ENCODE measurements around the gene EZH1. TPM values are rescaled to one million over a fixed set of nuclear protein-coding genes. Genes with fewer than 3 reads are reported as not detected.

EZH1 gene
- total and polyA plus RNA-seq, 2 experiments from 2014 or later = 9.5 to 22.5 TPM

DNA sequence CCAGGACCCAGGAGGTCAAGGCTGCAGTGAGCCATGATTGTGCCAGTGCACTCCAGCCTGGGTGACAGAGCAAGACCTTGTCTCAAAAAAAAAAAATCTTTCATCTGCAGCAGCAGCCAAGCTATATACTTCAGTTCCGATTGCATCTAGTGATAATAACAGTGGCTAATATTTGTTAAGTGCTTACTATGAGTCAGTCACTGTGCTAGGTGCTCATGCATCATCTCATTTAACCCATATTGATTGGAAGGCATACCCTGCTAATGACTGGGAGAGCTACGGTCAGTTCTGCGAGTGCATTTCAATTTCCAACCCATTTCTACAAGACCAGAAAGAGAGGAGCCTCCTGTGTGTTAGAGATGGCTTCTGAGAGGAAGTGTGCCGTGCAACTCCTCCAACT lies 93.4 kb downstream of the EZH1 start:
- no peaks in the 10 kb centered on the region for H4K20me1 ChIP-seq (ENCODE audit: insufficient read depth, poor library complexity, severe bottlenecking)
- no peaks in the 10 kb centered on the region for H3K79me2 ChIP-seq
- H2AFZ ChIP-seq = no peak overlapping the region
- no peaks in the 10 kb centered on the region for H3K9me2 ChIP-seq (replicated peaks; ENCODE audit: insufficient read depth)
- H3K4me2 ChIP-seq = no peak overlapping the region
- no peak overlapping the region for H3K27ac ChIP-seq
- no peaks in the 10 kb centered on the region for H3K27me3 ChIP-seq
- no peaks in the 10 kb centered on the region for H3K9me3 ChIP-seq (ENCODE audit: low read depth)
- TF ChIP-seq EZH2 (IDR thresholded peaks at IDR 0.05; ENCODE audit: borderline replicate concordance) = no peak
- TF ChIP-seq, protein P1, sequence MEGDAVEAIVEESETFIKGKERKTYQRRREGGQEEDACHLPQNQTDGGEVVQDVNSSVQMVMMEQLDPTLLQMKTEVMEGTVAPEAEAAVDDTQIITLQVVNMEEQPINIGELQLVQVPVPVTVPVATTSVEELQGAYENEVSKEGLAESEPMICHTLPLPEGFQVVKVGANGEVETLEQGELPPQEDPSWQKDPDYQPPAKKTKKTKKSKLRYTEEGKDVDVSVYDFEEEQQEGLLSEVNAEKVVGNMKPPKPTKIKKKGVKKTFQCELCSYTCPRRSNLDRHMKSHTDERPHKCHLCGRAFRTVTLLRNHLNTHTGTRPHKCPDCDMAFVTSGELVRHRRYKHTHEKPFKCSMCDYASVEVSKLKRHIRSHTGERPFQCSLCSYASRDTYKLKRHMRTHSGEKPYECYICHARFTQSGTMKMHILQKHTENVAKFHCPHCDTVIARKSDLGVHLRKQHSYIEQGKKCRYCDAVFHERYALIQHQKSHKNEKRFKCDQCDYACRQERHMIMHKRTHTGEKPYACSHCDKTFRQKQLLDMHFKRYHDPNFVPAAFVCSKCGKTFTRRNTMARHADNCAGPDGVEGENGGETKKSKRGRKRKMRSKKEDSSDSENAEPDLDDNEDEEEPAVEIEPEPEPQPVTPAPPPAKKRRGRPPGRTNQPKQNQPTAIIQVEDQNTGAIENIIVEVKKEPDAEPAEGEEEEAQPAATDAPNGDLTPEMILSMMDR (IDR thresholded peaks at IDR 0.05; ENCODE audit: poor library complexity) = no peak
- TF ChIP-seq EZH2phosphoT487 (IDR thresholded peaks at IDR 0.05; ENCODE audit: low read depth, severe bottlenecking, unreplicated experiment) = no peak
- WGBS (ENCODE audit: low lambda C conversion rate, missing lambda C conversion rate) = 91% methylated on average over 4 of the region's 4 CpGs
- no peak overlapping the region for H3K4me3 ChIP-seq
- H3K4me1 ChIP-seq (ENCODE audit: insufficient read depth) = peaks cover 4% of the 10 kb centered on the region
- H3K36me3 ChIP-seq (replicated peaks; ENCODE audit: insufficient read depth, low read depth) = no peaks in the 10 kb centered on the region
- no peak for DNase-seq (ENCODE audit: low spot score)

Small RNAs within 50 kb of the gene (microRNA-seq; reads per million reads assigned to microRNA genes)
- not detected for gene MIR6780A

Small RNAs within 50 kb of the gene (small RNA-seq; reads per million reads assigned to genes)
- gene HMGN2P15 = not detected
- gene MIR6780A = not detected

Other genes starting within 250 kb of the EZH1 start
- gene NAGLU, start 208.8 kb downstream of the EZH1 start, total RNA-seq = 76.4 and 78.1 TPM in 2 replicates
- 121 and 152 TPM in 2 replicates for gene NAGLU, start 208.8 kb downstream of the EZH1 start, polyA plus RNA-seq
- gene HSD17B1, start 192.1 kb downstream of the EZH1 start, total RNA-seq = 0.12 and 2.7 TPM in 2 replicates
- gene HSD17B1, start 192.1 kb downstream of the EZH1 start, polyA plus RNA-seq = 4.8 and 6.6 TPM in 2 replicates
- 27.7 and 33.9 TPM in 2 replicates for gene COASY, start 182.9 kb downstream of the EZH1 start, total RNA-seq
- gene COASY, start 182.9 kb downstream of the EZH1 start, polyA plus RNA-seq = 91.6 and 93.9 TPM in 2 replicates
- 29.7 and 34.0 TPM in 2 replicates for gene MLX, start 177.9 kb downstream of the EZH1 start, total RNA-seq
- gene MLX, start 177.9 kb downstream of the EZH1 start, polyA plus RNA-seq = 33.1 and 39.5 TPM in 2 replicates
- 1.5 and 1.9 TPM in 2 replicates for gene PSMC3IP, start 167.3 kb downstream of the EZH1 start, total RNA-seq
- 3.7 and 4.2 TPM in 2 replicates for gene PSMC3IP, start 167.3 kb downstream of the EZH1 start, polyA plus RNA-seq
- gene RETREG3, start 135.7 kb downstream of the EZH1 start, total RNA-seq = 55.3 and 58.7 TPM in 2 replicates
- 36.3 TPM in 2 replicates for gene RETREG3, start 135.7 kb downstream of the EZH1 start, polyA plus RNA-seq
- 28.7 and 33.7 TPM in 2 replicates for gene TUBG1, start 135.4 kb downstream of the EZH1 start, total RNA-seq
- gene TUBG1, start 135.4 kb downstream of the EZH1 start, polyA plus RNA-seq = 62.0 and 81.2 TPM in 2 replicates
- gene TUBG2, start 85.8 kb downstream of the EZH1 start, total RNA-seq = 13.1 and 16.0 TPM in 2 replicates
- gene TUBG2, start 85.8 kb downstream of the EZH1 start, polyA plus RNA-seq = 46.3 and 58.7 TPM in 2 replicates
- gene PLEKHH3, start 68.0 kb downstream of the EZH1 start, total RNA-seq = 16.9 and 20.5 TPM in 2 replicates
- gene PLEKHH3, start 68.0 kb downstream of the EZH1 start, polyA plus RNA-seq = 30.9 and 33.7 TPM in 2 replicates
- gene CCR10, start 63.2 kb downstream of the EZH1 start, total RNA-seq = 0.12 and 0.37 TPM in 2 replicates
- 4.6 and 5.0 TPM in 2 replicates for gene CCR10, start 63.2 kb downstream of the EZH1 start, polyA plus RNA-seq
- gene CNTNAP1, start 62.5 kb downstream of the EZH1 start, total RNA-seq = 3.6 and 4.4 TPM in 2 replicates
- 2.0 and 2.6 TPM in 2 replicates for gene CNTNAP1, start 62.5 kb downstream of the EZH1 start, polyA plus RNA-seq
- gene RAMP2, start 16.2 kb upstream of the EZH1 start, total RNA-seq = 8.7 and 13.1 TPM in 2 replicates
- gene RAMP2, start 16.2 kb upstream of the EZH1 start, polyA plus RNA-seq = 48.7 and 62.3 TPM in 2 replicates
- gene VPS25, start 28.4 kb upstream of the EZH1 start, total RNA-seq = 89.9 and 107 TPM in 2 replicates
- 121 and 125 TPM in 2 replicates for gene VPS25, start 28.4 kb upstream of the EZH1 start, polyA plus RNA-seq
- 1.0 and 1.5 TPM in 2 replicates for gene WNK4, start 35.6 kb upstream of the EZH1 start, total RNA-seq
- 1.7 and 2.2 TPM in 2 replicates for gene WNK4, start 35.6 kb upstream of the EZH1 start, polyA plus RNA-seq
- gene COA3, start 53.7 kb upstream of the EZH1 start, total RNA-seq = 117 and 133 TPM in 2 replicates
- gene COA3, start 53.7 kb upstream of the EZH1 start, polyA plus RNA-seq = 219 and 252 TPM in 2 replicates
- 0.08 and 1.2 TPM in 2 replicates for gene CNTD1, start 53.8 kb upstream of the EZH1 start, total RNA-seq
- gene CNTD1, start 53.8 kb upstream of the EZH1 start, polyA plus RNA-seq = 1.5 and 2.4 TPM in 2 replicates
- gene BECN1, start 79.2 kb upstream of the EZH1 start, total RNA-seq = 68.7 and 73.4 TPM in 2 replicates
- 70.4 and 75.2 TPM in 2 replicates for gene BECN1, start 79.2 kb upstream of the EZH1 start, polyA plus RNA-seq
- 86.4 and 89.0 TPM in 2 replicates for gene PSME3, start 88.4 kb upstream of the EZH1 start, total RNA-seq
- gene PSME3, start 88.4 kb upstream of the EZH1 start, polyA plus RNA-seq = 99.4 and 99.5 TPM in 2 replicates
- gene AOC2, start 99.5 kb upstream of the EZH1 start, total RNA-seq = 0.92 and 1.1 TPM in 2 replicates
- gene AOC2, start 99.5 kb upstream of the EZH1 start, polyA plus RNA-seq = 1.3 and 2.2 TPM in 2 replicates
- gene AOC3, start 106.2 kb upstream of the EZH1 start, total RNA-seq = 1.0 and 1.9 TPM in 2 replicates
- gene AOC3, start 106.2 kb upstream of the EZH1 start, polyA plus RNA-seq = 2.3 and 2.5 TPM in 2 replicates
- 14.2 and 18.2 TPM in 2 replicates for gene G6PC1, start 155.8 kb upstream of the EZH1 start, total RNA-seq
- gene G6PC1, start 155.8 kb upstream of the EZH1 start, polyA plus RNA-seq = 8.2 and 24.2 TPM in 2 replicates
- 16.9 and 25.8 TPM in 2 replicates for gene AARSD1, start 219.4 kb upstream of the EZH1 start, total RNA-seq
- gene AARSD1, start 219.4 kb upstream of the EZH1 start, polyA plus RNA-seq = 41.0 and 50.5 TPM in 2 replicates
- 0.64 and 2.4 TPM in 2 replicates for gene PTGES3L, start 235.0 kb upstream of the EZH1 start, total RNA-seq
- gene PTGES3L, start 235.0 kb upstream of the EZH1 start, polyA plus RNA-seq = 0.40 and 0.73 TPM in 2 replicates
- 8.0 and 11.4 TPM in 2 replicates for gene RUNDC1, start 235.5 kb upstream of the EZH1 start, total RNA-seq
- 19.6 and 20.3 TPM in 2 replicates for gene RUNDC1, start 235.5 kb upstream of the EZH1 start, polyA plus RNA-seq